Ishikawa (cell line): ENCODE results near the gene LPGAT1.

ENCODE experiments used
- CREB1 ChIP-seq: IDR thresholded peaks from 2 replicates; pipeline ENCODE4 v1.6.1; 2012; ENCODE audit warnings: low read depth
- FOXM1 ChIP-seq: IDR thresholded peaks from 2 replicates; pipeline ENCODE4 v1.6.1; 2012; ENCODE audit warnings: low read depth, borderline replicate concordance
- MAX ChIP-seq: IDR thresholded peaks from 2 replicates; pipeline ENCODE4 v1.6.1; 2012
- RAD21 ChIP-seq: IDR thresholded peaks from 2 replicates; pipeline ENCODE4 v1.6.1; 2012; ENCODE audit warnings: low read depth
- REST ChIP-seq: IDR thresholded peaks from 2 replicates; pipeline ENCODE4 v1.6.1; 2012; ENCODE audit warnings: low read depth, mild to moderate bottlenecking
- TAF1 ChIP-seq: IDR thresholded peaks from 2 replicates; pipeline ENCODE4 v1.6.1; 2012; ENCODE audit warnings: low read depth, mild to moderate bottlenecking
- TEAD4 ChIP-seq: IDR thresholded peaks from 2 replicates; pipeline ENCODE4 v1.6.1; 2012
- USF1 ChIP-seq: IDR thresholded peaks from 2 replicates; pipeline ENCODE4 v1.6.1; 2012
- YY1 ChIP-seq: IDR thresholded peaks from 2 replicates; pipeline ENCODE4 v1.6.1; 2012; ENCODE audit warnings: low read depth

- TF ChIP-seq TEAD4 (no peak), CREB1 (no peak), RAD21 (no peak), USF1 (no peak), TAF1 (no peak), MAX (no peak), REST (no peak), YY1 (no peak), FOXM1 (no peak)
Observed at GRCh38 chr1:211722277-211723175, 108.0 kb downstream of the LPGAT1 start.
